HG03378 (cell line): Measurements from ENCODE around the gene RBM20.

Experiments used
- ATAC-seq: cut with Tn5 transposase; IDR thresholded peaks from one replicate; pipeline ENCODE4 v1.9.1; 2021; ENCODE audit warnings: mild to moderate bottlenecking, moderate library complexity; ENCODE audit not compliant: unreplicated experiment

RBM20 gene

DNA sequence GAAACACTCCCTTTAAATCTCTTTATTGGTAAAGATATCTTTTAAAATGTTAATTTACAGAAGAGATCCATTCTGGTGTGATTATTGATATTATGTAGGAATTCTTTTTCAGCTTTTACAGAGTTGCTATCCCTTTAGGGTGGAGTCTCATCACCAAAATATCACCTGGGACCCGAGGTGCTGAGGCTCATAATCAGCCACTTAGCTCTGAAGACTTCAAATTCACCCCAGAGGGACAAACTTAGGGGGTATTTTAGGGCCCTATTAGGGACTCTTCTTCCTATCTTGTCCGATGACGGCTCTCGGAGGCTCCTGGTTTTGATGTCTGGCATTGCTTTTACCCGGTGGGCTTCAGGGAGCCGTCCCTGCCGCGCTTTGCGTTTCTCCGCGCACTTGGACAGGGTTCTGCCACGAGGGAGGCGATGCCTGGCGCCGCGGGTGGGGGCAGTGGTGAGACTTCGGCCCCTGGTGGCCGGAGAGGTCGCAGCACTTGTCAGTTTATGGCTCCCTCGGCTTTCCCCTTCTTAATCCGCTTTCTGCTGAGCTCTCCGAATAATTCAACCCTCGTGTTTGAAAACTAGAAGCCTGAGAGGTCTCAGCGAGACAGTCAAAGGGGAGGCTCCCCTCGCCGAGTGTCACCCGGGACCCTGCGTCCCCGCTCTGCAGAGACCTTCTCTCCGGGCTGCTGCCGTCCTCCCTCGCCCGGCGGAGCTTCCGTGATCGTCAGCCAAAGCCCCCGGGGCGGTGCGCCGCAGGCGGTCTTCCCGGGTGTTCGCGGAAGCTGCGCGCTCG is 27.8 kb downstream of the RBM20 start:
- peak; percentile 97 for ATAC-seq

DNA sequence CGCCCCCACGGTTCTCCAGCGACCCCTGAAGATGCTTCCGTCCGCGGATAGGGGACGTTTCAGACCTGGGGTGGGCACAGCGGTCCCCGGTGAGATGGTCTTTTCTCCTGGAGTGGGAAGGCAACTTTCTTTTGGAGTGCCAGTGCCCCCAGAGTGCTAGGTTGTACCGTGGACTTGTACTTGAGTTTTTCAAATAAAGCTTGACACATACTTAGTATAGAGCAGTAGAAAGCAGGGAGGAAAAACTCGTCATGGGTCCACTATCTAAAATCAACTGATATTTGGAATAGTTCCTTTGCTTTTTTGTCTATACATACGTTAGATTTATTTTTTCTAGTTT is 28.4 kb downstream of the RBM20 start:
- peak; percentile 12 for ATAC-seq

- ATAC-seq: no peak
Observed at GRCh38 chr10:110676016-110676415, 31.9 kb downstream of the RBM20 start.

DNA sequence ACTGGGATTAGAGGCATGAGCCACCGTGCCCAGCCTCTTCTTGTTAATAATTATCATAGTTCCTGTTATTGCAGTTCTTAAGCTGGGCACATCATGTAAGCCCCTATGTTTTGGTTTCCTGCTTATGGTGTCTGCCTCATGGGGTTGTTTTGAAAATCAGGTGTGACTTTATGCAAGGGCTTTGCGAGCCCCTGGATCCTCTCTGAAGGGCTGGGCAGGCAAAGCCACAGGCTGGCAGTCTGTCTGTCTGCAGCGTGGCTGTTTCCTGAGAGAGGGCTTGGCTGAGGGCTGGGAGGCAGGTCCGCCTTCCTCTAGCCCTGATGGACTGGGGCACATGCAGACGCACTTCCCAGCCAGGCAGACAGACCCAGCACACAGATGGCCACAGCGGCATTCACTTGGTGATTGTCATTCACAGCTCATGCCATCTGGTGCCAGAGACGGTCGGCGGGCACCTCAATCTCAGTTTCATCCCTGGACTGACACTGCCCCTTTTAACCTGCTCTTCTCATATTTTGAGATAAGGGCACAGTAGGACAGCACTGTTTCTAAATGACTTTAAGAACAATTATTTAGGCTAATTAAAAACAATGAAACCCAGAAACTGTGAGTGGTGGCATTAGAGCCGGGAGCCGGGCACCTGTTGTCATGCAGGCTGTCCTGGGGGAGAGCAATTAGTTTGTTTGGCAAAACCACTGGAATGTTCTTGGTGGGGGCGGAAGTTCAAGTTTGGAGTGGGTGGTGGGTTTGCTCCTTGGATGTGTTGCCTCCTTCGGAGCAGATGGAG is 35.5 kb downstream of the RBM20 start:
- ATAC-seq: no peak

- ATAC-seq: no peak
Observed at GRCh38 chr10:110680273-110681020, 36.3 kb downstream of the RBM20 start.

- ATAC-seq: no peak
Observed at GRCh38 chr10:110681023-110681681, 37.0 kb downstream of the RBM20 start.

GRCh38 chr10:110682348-110682747 is 38.2 kb downstream of the RBM20 start:
- no peak for ATAC-seq

GRCh38 chr10:110684800-110685446 is 40.8 kb downstream of the RBM20 start:
- ATAC-seq: no peak

GRCh38 chr10:110686047-110686446 is 41.9 kb downstream of the RBM20 start:
- no peak for ATAC-seq

GRCh38 chr10:110686949-110687348 is 42.8 kb downstream of the RBM20 start:
- ATAC-seq: no peak

- no peak for ATAC-seq
Observed at GRCh38 chr10:110687400-110687799, 43.3 kb downstream of the RBM20 start.

- ATAC-seq: no peak
Observed at GRCh38 chr10:110691139-110691538, 47.0 kb downstream of the RBM20 start.

- no peak for ATAC-seq
Observed at GRCh38 chr10:110694263-110694662, 50.1 kb downstream of the RBM20 start.

- ATAC-seq: no peak
Observed at GRCh38 chr10:110694820-110695538, 50.8 kb downstream of the RBM20 start.

GRCh38 chr10:110695539-110695886 is 51.4 kb downstream of the RBM20 start:
- ATAC-seq: no peak

GRCh38 chr10:110696436-110696835 is 52.3 kb downstream of the RBM20 start:
- ATAC-seq: no peak

DNA sequence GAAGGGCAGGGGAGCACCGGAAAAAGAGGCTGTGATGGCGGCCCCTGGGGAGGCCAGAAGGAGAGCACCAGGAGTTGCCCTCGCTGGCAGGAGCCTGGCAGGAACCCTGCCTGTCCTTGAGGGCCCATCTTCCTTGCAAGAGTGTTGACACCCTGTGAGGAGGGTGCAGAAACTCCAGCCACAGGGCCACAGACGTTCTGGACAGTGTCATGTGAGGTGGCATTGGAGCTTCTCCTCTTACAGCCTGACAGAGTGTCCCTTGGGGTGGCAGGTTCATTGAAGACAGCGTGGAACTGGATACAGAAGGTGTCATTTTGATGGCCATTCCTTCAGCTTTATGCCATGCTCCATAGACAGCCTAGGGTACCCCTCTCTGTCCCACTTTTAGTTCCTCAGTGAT is 54.2 kb downstream of the RBM20 start:
- ATAC-seq: no peak

DNA sequence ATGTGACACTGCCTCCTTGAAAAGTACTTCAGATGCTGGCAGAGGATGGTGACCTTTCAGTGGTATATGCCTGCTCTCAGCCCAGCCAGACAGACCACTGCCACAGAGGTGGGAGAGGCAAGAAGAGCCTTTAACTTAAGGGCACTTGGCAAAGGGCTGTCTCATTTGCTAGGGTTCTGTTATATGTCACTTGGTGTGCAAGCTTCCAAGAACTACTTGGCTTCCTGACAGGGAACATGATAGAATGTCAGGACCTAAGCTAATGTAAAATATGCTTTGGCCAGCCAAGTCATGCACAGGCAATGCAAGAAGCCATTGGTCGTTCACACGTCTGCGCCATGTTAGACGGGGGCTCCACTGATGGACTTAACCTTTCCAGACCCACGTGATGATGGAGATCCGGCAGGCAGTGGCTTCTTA is 54.7 kb downstream of the RBM20 start:
- no peak for ATAC-seq

DNA sequence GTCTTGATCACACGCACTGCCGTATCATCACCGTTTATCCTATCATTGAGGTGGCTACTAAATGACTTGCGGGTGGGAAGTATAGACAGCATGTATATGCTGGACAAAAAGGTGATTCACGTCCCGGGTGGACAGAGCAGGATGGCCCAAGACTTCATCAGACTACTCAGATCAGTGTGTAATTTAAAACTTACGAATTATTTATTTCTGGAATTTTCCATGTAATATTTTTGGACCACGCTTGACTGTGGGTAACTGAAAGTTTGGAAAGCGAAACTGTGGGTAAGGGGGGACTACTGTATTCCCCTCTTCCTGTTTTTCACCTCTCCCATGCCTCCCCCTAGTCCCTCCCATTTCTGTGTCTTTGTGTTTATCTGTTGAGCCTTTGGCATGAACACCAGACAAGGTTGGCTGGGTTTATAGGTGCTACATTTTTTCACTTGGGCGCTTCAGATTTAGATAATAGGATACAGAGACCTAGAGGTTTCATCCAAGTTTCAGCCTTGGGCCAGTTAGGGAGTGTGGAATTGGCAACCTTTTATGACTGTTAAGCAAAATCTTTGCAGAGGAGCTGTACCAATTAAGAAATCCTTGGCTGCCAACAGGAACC is 55.8 kb downstream of the RBM20 start:
- ATAC-seq: no peak
